ENCODE measurements around the gene GALNT6.
"Not testable (repeated sequence)": the region's sequence is repeated elsewhere in the genome, so short reads cannot be mapped to it uniquely, and the experiment has no call there.

Gene GALNT6

GRCh38 chr12:51349026-51349425 lies 42.2 kb downstream of the GALNT6 start:
- DNase-seq, result no peak

- no peak for DNase-seq
These were observed 43.1 kb downstream of the GALNT6 start for GRCh38 chr12:51348116-51348515.

DNA sequence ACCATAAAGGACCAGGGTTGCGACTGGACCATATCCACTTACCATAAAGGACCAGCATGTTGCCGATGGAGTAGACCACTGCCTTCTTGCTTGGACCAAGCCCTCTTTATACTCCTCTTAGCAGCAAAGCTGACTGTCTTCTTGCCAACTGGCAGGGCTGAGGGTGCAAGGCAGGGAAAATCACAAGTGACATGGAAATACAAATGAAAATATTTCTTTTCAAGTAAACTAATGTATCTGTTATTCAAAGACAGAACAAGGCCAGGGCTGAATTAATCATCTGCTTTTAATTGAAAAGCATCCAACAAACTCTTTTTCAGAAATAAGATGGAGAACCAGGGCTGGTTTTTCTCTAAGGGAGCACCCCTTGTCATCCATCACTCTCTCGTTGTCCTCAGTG lies 44.6 kb downstream of the GALNT6 start, which contains the start of gene CELA1:
CELA1 (minus strand) TSS at position 99 of the 400 bp plus-strand sequence; CDS start at position 58, 41 bp downstream.
- DNase-seq, result no peak

DNA sequence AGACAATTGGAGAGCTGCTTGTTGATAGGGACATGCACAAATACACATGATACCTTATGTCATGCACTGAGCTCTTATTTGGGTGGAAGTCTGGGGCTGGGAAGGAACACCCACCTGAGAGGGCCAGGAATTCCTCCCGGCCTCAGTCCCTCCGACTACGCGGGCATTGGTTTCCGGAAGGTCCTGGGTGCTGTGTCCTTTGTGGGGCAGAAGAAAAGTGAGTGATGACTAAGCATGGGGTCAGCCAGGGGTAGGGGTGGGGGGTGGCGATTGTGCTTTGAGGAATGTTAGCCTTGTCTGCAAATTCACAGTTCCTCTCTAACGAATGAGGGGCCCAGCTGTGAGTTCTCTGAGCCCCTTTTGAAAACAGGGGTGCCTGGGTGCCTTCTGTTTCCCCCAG lies 45.5 kb downstream of the GALNT6 start:
- no peak for DNase-seq

GRCh38 chr12:51343201-51343600 lies 48.0 kb downstream of the GALNT6 start:
- no peak for DNase-seq

DNA sequence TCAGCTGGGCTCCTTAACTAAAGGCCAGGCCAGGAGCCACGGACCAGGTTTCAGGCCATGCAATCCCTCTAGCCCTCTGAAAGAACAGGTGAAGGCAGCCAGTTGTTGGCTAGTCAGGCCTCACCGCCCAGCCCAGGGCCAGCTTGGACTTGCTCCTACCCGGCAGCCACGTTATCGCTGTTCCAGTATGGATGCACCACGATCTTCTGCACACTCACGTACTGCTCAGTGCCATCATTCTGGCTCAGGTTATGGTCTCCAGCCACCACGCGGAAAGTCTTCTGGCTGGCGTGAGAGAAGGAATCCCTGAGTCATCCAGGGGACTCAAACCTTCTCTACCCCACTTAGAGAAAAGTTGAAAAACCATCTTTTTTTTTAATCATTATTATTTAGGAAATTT lies 48.8 kb downstream of the GALNT6 start:
- no peak for DNase-seq

DNA sequence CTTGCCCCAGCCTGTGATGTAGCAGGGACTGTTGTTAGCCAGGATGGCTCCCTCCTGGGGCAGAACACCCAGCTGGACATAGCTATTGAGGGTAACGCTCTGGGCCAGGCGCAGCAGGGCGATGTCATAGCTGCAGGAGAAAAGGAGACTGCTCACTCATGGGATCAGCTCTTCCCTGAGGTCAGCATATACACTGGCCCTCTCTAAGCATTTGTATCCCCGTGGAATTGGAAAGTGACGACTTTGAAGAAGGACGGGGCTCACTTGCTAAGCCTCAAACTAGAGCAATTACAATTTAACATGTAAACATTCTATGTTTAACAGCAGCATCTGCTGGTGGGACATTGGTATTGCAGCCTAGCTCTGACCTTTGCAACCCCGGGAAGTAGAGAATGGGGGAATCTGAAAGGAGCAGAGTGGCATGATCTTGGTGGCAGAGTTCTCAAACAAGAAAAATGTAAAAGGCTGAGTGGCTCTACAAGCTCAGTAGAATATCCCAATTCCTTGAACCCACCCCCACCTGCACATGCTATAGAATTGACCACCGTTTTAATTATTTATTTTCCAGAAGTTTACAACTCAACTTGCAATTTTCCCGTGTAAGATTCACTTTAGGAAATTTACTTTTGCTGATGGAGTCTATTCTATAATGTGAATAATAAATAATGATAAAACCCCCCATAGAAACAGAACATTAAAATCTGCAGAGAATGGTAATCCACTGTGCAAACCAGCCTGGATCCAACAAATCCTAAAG lies 49.8 kb downstream of the GALNT6 start:
- DNase-seq, result peak; percentile 51

GRCh38 chr12:51339750-51340149 lies 51.5 kb downstream of the GALNT6 start:
- DNase-seq, result no peak

GRCh38 chr12:51337336-51337735 lies 53.9 kb downstream of the GALNT6 start:
- DNase-seq, result not testable (repeated sequence)

- DNase-seq, result no peak
These were observed 55.3 kb downstream of the GALNT6 start for GRCh38 chr12:51335931-51336330.

GRCh38 chr12:51334764-51335163 lies 56.4 kb downstream of the GALNT6 start:
- DNase-seq, result no peak

DNA sequence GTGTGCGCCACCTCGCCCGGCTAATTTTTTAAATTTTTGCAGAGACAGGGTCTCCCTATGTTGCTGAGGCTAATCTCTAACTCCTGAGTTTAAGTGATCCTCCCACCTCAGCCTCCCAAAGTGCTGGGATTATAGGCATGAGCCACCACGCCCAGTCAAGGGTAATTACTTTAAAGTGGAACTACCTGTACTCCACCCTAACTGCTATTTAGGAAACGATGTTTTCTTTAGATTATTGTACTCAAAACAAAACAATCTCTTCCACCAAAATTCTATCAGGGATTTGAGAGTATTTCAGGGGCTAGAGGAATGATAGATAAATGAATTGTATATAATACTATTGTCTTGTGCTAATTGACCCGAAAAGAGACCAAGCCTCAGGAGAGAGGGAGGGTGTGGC lies 57.7 kb downstream of the GALNT6 start:
- no peak for DNase-seq

- no peak for DNase-seq
These were observed 61.0 kb downstream of the GALNT6 start for GRCh38 chr12:51330186-51330585.

- DNase-seq, result no peak
These were observed 61.5 kb downstream of the GALNT6 start for GRCh38 chr12:51329742-51330141.

DNA sequence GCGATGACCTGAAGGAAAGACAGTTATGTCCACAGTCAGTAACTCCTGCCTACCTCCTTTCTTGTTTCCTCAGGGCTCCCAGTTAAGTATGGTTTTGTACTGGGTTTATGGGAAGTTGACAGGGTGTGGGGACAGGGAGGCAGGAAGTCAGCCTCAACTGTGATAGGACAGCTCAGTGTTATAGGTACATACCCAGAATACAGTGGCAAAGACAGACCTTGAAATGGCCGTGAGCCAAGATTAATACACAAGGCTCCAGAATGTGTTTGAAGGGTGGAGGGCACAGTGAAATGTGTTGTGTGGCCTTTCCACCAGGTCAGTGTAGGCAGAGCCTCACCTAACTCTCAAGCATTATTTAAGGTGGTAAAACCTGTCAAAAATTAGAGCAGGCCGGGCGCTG lies 62.6 kb downstream of the GALNT6 start:
- DNase-seq, result no peak

- no peak for DNase-seq
These were observed 64.3 kb downstream of the GALNT6 start for GRCh38 chr12:51326698-51327439.

- no peak for DNase-seq
These were observed 66.3 kb downstream of the GALNT6 start for GRCh38 chr12:51324953-51325352.

DNA sequence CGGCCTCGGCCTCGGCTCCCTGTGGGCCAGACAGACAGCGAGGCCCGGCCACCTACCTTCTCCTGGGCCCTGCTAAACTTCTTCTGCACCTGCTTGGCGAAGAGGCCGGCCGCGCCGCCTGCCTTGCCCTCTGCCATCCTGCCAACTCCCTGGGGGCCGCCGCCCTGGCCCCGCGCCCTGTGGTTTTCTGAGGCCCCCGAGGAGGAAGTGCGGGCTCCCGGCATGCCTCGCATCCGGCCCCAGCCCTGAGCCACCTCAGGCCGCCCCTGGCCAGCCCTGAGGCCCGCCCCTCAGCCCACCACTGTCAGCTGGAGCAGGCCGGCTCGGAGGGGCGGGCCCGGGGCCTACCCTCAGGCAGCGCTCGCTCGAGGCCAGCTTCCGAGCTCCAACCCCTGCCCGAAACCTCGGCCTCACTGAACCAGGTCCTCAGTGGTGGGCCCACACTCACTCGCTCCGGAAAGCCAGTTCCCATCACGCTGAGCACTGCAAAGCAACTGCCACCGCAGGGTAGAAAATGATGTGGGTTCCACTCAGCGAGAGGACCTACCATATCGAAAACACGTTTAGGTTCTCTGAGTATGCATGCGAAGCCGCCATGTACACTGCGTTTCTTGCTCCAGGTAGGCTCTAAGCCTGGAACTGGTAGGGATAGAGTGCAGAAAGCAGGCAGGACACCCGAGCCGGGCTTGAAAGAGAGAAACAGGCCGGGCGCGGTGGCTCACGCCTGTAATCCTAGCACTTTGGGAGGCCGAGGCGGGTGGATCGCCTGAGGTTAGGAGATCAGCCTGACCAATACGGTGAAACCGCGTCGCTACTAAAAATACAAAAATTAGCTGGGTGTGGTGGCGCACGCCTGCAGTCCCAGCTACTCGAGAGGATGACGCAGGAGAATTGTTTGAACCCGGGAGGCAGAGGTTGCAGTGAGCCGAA lies 67.0 kb downstream of the GALNT6 start, which contains the start of gene BIN2:
BIN2 (minus strand) TSS at position 209 of the 930 bp plus-strand sequence; CDS start at position 137, 72 bp downstream.
- DNase-seq, result peak; percentile 49

DNA sequence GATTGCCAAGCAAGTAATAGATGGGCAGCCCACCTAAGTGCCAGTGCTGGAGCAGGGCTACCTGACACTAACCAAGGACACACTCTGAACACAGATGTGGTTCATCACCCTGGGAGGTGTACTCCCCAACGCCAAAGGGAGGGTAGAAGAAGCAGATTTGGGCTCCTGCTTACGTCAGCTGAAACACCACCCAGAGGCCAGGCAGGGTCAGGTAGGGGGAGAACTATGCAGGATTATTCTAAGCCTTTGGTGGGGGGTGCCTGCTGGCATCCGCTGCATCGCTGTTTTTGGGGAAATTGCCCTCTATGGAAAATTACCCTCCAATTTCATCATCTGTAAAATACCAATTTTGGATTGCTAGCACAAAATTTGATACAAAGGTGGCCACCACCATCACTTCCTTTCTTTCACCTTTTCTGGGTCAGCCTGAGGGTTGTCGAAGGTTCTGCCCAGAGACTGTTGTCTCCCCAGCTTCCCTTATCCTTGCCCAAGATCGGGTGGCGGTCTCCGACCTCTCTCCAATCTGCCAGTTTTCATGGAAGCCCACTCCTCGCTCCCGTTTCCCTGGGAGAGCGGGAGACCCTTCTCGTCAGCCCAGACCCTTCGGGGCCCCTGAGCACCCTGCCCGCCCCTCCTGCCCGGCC lies 67.8 kb downstream of the GALNT6 start:
- DNase-seq, result peak; percentile 30

DNA sequence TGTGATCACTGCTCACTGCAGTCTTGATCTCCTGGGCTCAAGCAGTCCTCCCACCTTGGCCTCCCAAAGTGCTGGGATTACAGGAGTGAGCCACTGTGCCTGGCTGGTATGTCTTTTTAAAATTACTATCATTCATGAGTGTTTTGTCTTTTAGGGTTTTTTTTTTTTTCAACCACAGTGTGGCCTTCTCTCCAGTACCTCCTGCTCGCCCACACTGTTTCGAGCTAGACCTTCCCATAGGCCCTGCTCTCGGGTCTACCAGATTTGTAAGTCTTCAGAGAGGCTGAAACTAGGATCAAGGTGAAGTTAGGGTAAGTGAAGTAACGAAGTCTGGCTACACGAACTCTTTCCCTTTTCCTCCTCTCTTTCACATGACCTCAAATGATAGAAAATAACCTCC lies 68.8 kb downstream of the GALNT6 start:
- DNase-seq, result peak; percentile 32

- no peak for DNase-seq
These were observed 69.3 kb downstream of the GALNT6 start for GRCh38 chr12:51321882-51322281.

GRCh38 chr12:51320695-51321320 lies 70.4 kb downstream of the GALNT6 start:
- no peak for DNase-seq

Measured in stimulated activated naive CD4-positive, alpha-beta T cell treated with Interleukin-2 at 50 U/mL for 16 hours (primary cell).